Cardiac septum (tissue), 1 donor: ENCODE results near the gene KIR3DL1. TPM values are rescaled to one million over a fixed set of nuclear protein-coding genes. Genes with fewer than 3 reads are reported as not detected.
"Not testable (repeated sequence)": the region's sequence is repeated elsewhere in the genome, so short reads cannot be mapped to it uniquely, and the experiment has no call there.

Experiments
- DNase-seq: peaks from one replicate; pipeline ENCODE4 v3.0.0-alpha.2; 2020; ENCODE audit warnings: low spot score
- intact Hi-C: fragments of 100-400 bp; cut with DNase I; formaldehyde crosslinking; loops from one replicate; pipeline ENCODE4 v1.14.0; 2022
- long read RNA-seq: library from polyadenylated mRNA; unstranded; transcript quantifications from one replicate; pipeline ENCODE4 v2.0.0, GENCODE V29; 2021
- total RNA-seq: library from RNA; stranded (reverse); fragmentation: NEBNext Ultra II Directional; extraction: Animal tissue kit (Norgen Biotek cat#: 25700); gene quantifications from one replicate; pipeline ENCODE4 v1.2.1, GENCODE V29; 2021
- donor health status: DM: no; HTN: no; CAD: no.

KIR3DL1 gene
- not detected for total RNA-seq
- long read RNA-seq, result 0 reads

GRCh38 chr19:54816251-54816650 is at the start of gene KIR3DL1:
Gene KIR3DL1, plus strand, starts transcription at chr19:54816468.
- intact Hi-C loops, DNase-seq: not testable (repeated sequence)

- intact Hi-C loops, DNase-seq: not testable (repeated sequence)
Measured at GRCh38 chr19:54769646-54770045, 46.6 kb upstream of the KIR3DL1 start, which contains the start of gene KIR2DL1. Gene KIR2DL1, plus strand, starts transcription at chr19:54769793. Its CDS starts 58 bp downstream, at chr19:54769851.

GRCh38 chr19:54770511-54770910 is 45.8 kb upstream of the KIR3DL1 start:
- DNase-seq, intact Hi-C loops: not testable (repeated sequence)

GRCh38 chr19:54771018-54771960 is 45.0 kb upstream of the KIR3DL1 start:
- DNase-seq, intact Hi-C loops: not testable (repeated sequence)

GRCh38 chr19:54772666-54773065 is 43.6 kb upstream of the KIR3DL1 start:
- intact Hi-C loops, DNase-seq: not testable (repeated sequence)

- DNase-seq, intact Hi-C loops: not testable (repeated sequence)
Measured at GRCh38 chr19:54775095-54775815, 41.0 kb upstream of the KIR3DL1 start.

GRCh38 chr19:54775830-54776229 is 40.4 kb upstream of the KIR3DL1 start:
- DNase-seq, intact Hi-C loops: not testable (repeated sequence)

- DNase-seq, intact Hi-C loops: not testable (repeated sequence)
Measured at GRCh38 chr19:54777851-54778250, 38.4 kb upstream of the KIR3DL1 start.

- DNase-seq, intact Hi-C loops: not testable (repeated sequence)
Measured at GRCh38 chr19:54778896-54779295, 37.4 kb upstream of the KIR3DL1 start.

GRCh38 chr19:54782916-54783315 is 33.4 kb upstream of the KIR3DL1 start:
- intact Hi-C loops, DNase-seq: not testable (repeated sequence)

GRCh38 chr19:54786091-54786723 is 30.1 kb upstream of the KIR3DL1 start:
- DNase-seq, intact Hi-C loops: not testable (repeated sequence)

GRCh38 chr19:54788154-54788553 is 28.1 kb upstream of the KIR3DL1 start:
- DNase-seq, intact Hi-C loops: not testable (repeated sequence)

- no peak for DNase-seq
- intact Hi-C loops, result no loop called here
Measured at GRCh38 chr19:54790711-54791110, 25.6 kb upstream of the KIR3DL1 start.

GRCh38 chr19:54791476-54791875 is 24.8 kb upstream of the KIR3DL1 start:
- intact Hi-C loops, result no loop called here
- DNase-seq, result no peak

GRCh38 chr19:54792814-54793213 is 23.5 kb upstream of the KIR3DL1 start:
- intact Hi-C loops, result no loop called here
- no peak for DNase-seq

- DNase-seq, result no peak
- intact Hi-C loops, result no loop called here
Measured at GRCh38 chr19:54795758-54796157, 20.5 kb upstream of the KIR3DL1 start.

- intact Hi-C loops, result no loop called here
- DNase-seq, result no peak
Measured at GRCh38 chr19:54803410-54803809, 12.9 kb upstream of the KIR3DL1 start, which contains the start of gene KIR2DL4. Gene KIR2DL4, plus strand, starts transcription at chr19:54803610. Its CDS starts 42 bp downstream, at chr19:54803652.

GRCh38 chr19:54804101-54804500 is 12.2 kb upstream of the KIR3DL1 start:
- intact Hi-C loops, result no loop called here
- no peak for DNase-seq

GRCh38 chr19:54804571-54804970 is 11.7 kb upstream of the KIR3DL1 start:
- intact Hi-C loops, result no loop called here
- DNase-seq, result no peak
